IPS-11a (cell line): ENCODE results near the gene RADX.
A peak's percentile ranks its signal among the peaks of the same experiment; 100 is the strongest.
"Not testable (repeated sequence)": the region's sequence is repeated elsewhere in the genome, so short reads cannot be mapped to it uniquely, and the experiment has no call there.

Source experiments
- H3K4me3 ChIP-seq: one replicate; pipeline ENCODE4 v1.5.1; 2013; ENCODE audit warnings: low read depth, low read length, control low read depth

The RADX gene

DNA sequence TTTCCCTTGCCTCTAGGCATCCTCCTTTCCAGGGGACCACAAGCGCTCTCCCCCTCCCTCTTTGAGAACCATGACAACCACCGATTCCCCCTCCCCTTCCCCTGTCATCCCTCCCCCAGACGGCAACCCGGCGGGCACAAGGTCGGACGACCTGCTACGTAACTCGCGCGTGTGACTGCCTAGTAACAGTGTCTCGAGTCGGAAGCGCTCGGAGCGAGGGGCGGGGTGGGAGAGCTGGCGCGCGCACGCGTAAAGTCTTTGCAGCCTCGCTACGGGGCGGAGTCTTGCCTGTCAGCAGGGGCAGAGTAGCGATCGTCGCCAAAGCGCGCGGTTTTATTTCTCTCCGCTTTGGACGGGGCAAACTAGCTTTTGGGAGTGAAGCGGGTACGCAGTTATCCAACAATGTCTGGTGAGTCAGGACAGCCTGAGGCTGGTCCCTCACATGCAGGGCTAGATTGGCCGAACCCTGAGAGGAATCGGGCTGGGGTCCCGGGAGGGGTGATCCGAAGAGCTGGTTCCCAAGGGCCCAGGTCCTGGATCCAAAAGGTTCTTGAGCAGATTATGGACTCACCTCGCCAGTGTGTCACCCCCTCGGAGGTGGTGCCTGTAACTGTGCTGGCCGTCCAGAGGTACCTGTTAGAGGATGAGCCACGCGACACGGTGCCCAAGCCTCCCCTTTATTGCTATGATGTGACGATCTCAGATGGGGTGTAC, at the start of gene RADX:
Gene RADX, plus strand, starts transcription at position 300 of the 714 bp plus-strand sequence. Its CDS starts 103 bp downstream, at position 403.
- peak within 1 kb of the TSS; percentile 43 for H3K4me3 ChIP-seq

DNA sequence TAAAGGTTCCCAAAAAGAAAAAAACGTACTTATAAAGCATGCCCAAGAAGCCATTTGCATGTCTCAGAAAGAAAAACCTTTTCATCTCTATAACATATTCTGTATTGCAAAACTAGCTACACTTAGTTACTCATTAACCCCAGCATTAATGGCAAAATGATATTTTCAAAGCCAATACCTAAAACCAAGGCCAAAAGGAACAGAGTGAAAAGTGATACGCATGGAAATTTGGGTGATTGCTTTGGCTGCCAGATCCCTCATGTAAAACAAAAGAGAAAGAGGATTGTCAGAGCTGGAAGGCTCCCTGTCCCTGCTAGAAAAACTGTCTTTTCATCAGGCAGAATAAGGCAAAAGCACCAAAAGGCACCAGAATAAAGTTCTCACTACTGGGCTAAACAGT, 46.8 kb upstream of the RADX start:
- no peak overlapping the region for H3K4me3 ChIP-seq

GRCh38 chrX:106566362-106566761, 45.4 kb upstream of the RADX start:
- H3K4me3 ChIP-seq = no peak overlapping the region

GRCh38 chrX:106581856-106582255, 29.9 kb upstream of the RADX start:
- no peak overlapping the region for H3K4me3 ChIP-seq

DNA sequence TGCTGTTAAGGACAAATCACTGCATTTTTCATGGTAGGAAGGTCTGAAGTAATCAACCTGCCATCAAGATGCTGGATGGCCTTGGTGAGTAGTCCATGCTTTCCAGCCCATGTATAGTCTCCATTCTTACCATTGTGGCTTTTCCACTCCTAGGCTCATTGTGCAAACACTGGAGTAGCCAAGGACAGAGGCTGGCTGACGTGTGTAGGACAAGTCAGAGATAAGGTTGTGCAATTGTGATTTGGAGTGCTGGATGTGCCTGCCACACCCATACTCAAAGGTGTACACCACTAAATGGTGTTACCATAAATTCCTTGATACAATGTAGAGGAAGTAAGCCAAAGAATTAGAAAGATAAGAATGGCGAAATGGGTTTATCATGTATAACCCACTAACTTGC, 26.3 kb upstream of the RADX start:
- H3K4me3 ChIP-seq = no peak overlapping the region

GRCh38 chrX:106588801-106589200, 23.0 kb upstream of the RADX start:
- H3K4me3 ChIP-seq = no peak overlapping the region

DNA sequence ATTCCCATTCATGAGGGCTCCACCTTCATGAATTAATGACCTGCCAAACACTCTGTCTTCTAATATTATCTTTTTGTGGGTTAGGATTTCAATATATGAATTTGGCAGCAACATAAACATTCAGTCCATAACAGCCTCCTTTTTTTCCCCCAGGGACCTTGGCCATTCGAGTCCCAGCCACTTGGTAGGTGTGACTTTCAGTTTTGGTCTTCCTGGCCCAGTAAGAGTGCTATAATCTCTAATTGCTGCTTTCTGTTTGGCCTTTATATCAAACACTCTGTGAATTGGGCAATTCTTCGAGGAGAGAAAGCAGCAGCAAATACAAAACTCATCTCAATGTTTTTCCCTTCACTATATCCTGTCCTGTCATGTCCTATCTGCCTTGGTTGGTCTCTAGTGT, 12.4 kb upstream of the RADX start:
- H3K4me3 ChIP-seq = no peak overlapping the region

DNA sequence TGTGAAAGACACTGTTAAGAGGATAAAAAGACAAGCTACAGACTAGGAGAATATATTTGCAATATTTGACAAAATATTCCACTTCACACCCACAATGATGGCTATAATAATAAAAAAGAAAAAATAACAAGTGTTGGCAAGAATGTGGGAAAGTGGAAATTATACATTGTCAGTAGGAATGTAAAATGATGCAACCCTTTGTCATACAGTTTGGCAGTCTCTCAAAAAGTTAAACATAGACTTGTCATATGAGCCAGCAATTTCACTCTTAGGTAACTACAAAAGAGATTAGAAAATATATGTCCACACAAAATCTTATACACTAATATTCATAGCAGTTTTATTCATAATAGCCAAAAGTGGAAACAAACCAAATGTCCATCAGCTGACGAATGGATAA, 5.2 kb upstream of the RADX start:
- H3K4me3 ChIP-seq = no peak overlapping the region

DNA sequence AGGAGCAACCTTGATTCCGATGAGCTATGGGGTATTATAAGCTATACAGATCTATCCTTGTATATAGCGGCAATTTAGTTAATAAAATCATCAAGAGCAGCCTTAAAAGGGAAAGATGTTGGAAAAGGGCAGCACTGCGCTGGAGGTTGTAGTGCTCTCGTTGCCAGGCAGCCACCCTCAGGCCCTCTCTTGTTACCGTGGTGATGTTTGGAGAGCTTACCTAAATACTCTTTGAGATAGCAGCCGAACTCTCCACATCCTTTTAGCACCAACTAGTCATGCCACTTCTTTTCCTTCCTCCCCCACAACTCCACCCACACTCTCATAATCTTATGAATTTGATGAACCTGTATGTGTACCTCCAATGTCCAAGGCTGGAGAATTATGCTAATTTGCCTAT, 3.8 kb upstream of the RADX start:
- H3K4me3 ChIP-seq = no peak overlapping the region

DNA sequence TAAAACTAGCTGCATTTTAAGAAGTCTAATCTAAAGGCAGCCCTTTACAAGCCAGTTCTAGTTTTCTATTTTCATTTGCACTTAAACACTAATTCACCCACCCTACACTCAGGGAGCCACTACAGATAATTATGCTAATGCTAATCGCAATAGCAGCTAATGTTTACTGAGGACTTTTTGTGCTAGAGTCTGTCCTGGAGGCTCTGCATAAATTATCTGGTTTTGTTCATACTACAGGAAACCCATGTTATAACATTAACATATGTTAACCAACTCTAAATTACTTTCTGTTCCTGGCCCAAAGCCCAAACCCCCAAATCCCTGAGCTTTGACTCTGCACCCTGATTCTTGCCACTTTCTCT, 480 bp upstream of the RADX start:
- H3K4me3 ChIP-seq = peak overlapping the region; percentile 10

DNA sequence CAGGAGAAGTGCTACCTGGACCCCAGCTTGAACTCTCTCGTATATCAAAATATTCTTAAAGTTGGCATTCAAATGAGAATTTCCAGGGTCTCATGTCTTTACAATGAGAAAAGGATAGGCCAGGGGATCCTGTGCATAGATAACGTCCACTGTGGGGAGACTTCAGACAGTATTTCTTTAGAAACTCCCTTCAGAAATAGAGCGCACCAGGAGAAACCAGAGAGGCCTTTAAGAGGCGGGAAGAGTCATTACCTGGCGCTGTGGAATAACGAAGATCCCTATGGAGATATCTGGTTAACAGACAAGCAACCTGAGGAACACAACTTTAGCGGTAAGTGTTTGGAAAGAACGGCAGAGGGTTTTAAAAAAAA, 600 bp downstream of the RADX start:
- peak overlapping the region; percentile 43 for H3K4me3 ChIP-seq

GRCh38 chrX:106613277-106613676, 1.5 kb downstream of the RADX start:
- no peak overlapping the region for H3K4me3 ChIP-seq

DNA sequence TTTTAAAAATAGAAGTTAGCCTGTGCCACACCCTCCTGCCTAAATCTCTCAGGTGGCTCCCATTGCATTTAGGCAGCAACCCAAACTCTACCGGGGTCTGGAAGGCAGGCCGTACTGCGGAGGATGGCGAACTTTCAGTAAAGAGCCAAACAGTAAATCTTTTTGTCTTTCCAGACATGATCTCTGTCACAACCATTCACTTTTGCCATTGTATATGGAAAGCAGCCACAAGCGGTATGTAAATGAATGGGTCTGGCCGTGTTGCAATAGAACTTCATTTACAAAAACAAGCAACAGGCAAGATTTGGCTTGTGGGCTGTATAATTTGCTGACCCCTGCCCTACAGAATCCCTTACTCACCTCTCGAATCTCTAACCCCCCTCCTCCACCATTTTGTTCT, 3.3 kb downstream of the RADX start:
- H3K4me3 ChIP-seq = no peak overlapping the region

GRCh38 chrX:106619797-106620196, 8.0 kb downstream of the RADX start:
- H3K4me3 ChIP-seq = no peak overlapping the region

- H3K4me3 ChIP-seq = no peak overlapping the region
Observed at GRCh38 chrX:106621836-106622235, 10.1 kb downstream of the RADX start.

- no peak overlapping the region for H3K4me3 ChIP-seq
Observed at GRCh38 chrX:106626789-106627188, 15.0 kb downstream of the RADX start.

GRCh38 chrX:106631615-106632014, 19.8 kb downstream of the RADX start:
- no peak overlapping the region for H3K4me3 ChIP-seq

GRCh38 chrX:106649523-106650428, 38.0 kb downstream of the RADX start:
- H3K4me3 ChIP-seq = no peak overlapping the region

- not testable (repeated sequence) for H3K4me3 ChIP-seq
Observed at GRCh38 chrX:106653625-106654024, 41.8 kb downstream of the RADX start.

DNA sequence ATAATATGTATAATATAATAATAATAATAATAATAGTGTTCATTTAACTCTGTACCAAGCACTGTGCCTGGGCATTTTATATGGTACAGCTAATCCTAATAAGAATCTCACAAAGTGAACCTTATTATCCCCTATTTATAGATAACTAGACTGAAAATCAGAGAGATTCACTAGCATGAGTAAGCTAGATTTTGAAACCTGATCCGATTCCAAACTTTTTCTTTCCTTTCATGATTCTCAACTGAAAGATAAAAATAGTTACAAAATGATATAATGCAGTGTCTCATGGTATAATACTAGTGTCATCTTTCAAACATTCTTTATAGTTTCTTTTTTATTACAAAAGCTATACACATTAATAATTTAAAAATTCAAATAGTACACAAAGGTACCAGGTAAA, 58.9 kb downstream of the RADX start:
- H3K4me3 ChIP-seq = no peak overlapping the region

- no peak overlapping the region for H3K4me3 ChIP-seq
Observed at GRCh38 chrX:106672527-106672926, 60.7 kb downstream of the RADX start.

GRCh38 chrX:106680716-106681115, 68.9 kb downstream of the RADX start:
- no peak overlapping the region for H3K4me3 ChIP-seq
